SK-N-SH treated with all-trans-retinoic acid at 6 μM for 48 hours (cell line): ENCODE results near the gene LY86.

ENCODE experiments used
- ATAC-seq: fragments of 200-7000 bp; cut with Tn5 transposase; 3 replicates; pipeline ENCODE4 v1.9.1; 2020; ENCODE audit warnings: mild to moderate bottlenecking, moderate library complexity
- ARNTL ChIP-seq: fragments of 450-650 bp; formaldehyde crosslinking; IDR thresholded peaks from 2 replicates; pipeline ENCODE4 v1.5.0; 2020; ENCODE audit warnings: low read depth, mild to moderate bottlenecking, moderate library complexity, borderline replicate concordance
- BACH2 ChIP-seq: fragments of 250-450 bp; sonication (Bioruptor Pico); IDR thresholded peaks from 2 replicates; pipeline ENCODE4 v1.9.0; 2021; ENCODE audit warnings: mild to moderate bottlenecking, borderline replicate concordance
- ESRRG ChIP-seq: fragments of 250-450 bp; sonication (Bioruptor Pico); IDR thresholded peaks from 2 replicates; pipeline ENCODE4 v1.6.1; 2021; ENCODE audit warnings: mild to moderate bottlenecking
- GLIS3 ChIP-seq: fragments of 250-450 bp; sonication (Bioruptor Pico); IDR thresholded peaks from 2 replicates; pipeline ENCODE4 v1.5.0; 2020; ENCODE audit warnings: mild to moderate bottlenecking, moderate library complexity
- OSR1 ChIP-seq: fragments of 250-450 bp; sonication (Bioruptor Pico); IDR thresholded peaks from 2 replicates; pipeline ENCODE4 v1.8.0; 2022; ENCODE audit warnings: moderate library complexity, mild to moderate bottlenecking, inconsistent platforms
- PPARA ChIP-seq: fragments of 250-450 bp; sonication (Bioruptor Pico); IDR thresholded peaks from 2 replicates; pipeline ENCODE4 v1.5.0; 2020; ENCODE audit warnings: mild to moderate bottlenecking, borderline replicate concordance
- RARB ChIP-seq: fragments of 250-450 bp; sonication (Bioruptor Pico); IDR thresholded peaks from 2 replicates; pipeline ENCODE4 v1.8.0; 2021; ENCODE audit warnings: mild to moderate bottlenecking, moderate library complexity
- SNAI2 ChIP-seq: fragments of 250-450 bp; sonication (Bioruptor Pico); IDR thresholded peaks from 2 replicates; pipeline ENCODE4 v1.5.0; 2020; ENCODE audit warnings: mild to moderate bottlenecking, moderate library complexity
- TCF4 ChIP-seq: fragments of 250-450 bp; sonication (Bioruptor Pico); IDR thresholded peaks from 2 replicates; pipeline ENCODE4 v1.8.0; 2021; ENCODE audit warnings: mild to moderate bottlenecking, moderate library complexity, borderline replicate concordance
- TOX ChIP-seq: fragments of 250-450 bp; sonication (Bioruptor Pico); IDR thresholded peaks from 2 replicates; pipeline ENCODE4 v1.8.0; 2021; ENCODE audit warnings: mild to moderate bottlenecking, moderate library complexity, borderline replicate concordance
- ZC3H10 ChIP-seq: fragments of 250-450 bp; sonication (Bioruptor Pico); IDR thresholded peaks from 2 replicates; pipeline ENCODE4 v1.5.1; 2021; ENCODE audit warnings: mild to moderate bottlenecking, moderate library complexity
- ZFP3 ChIP-seq: fragments of 250-450 bp; sonication (Bioruptor Pico); IDR thresholded peaks from 2 replicates; pipeline ENCODE4 v1.5.0; 2020; ENCODE audit warnings: mild to moderate bottlenecking, moderate library complexity
- ZFP30 ChIP-seq: fragments of 450-650 bp; formaldehyde crosslinking; IDR thresholded peaks from 2 replicates; pipeline ENCODE4 v1.5.0; 2022; ENCODE audit warnings: mild to moderate bottlenecking, moderate library complexity
- ZNF565 ChIP-seq: fragments of 450-650 bp; formaldehyde crosslinking; conservative IDR thresholded peaks from 2 replicates; pipeline ENCODE4 v1.5.0; 2020; ENCODE audit warnings: low read depth, mild to moderate bottlenecking, moderate library complexity
- ZNF70 ChIP-seq: fragments of 450-650 bp; formaldehyde crosslinking; IDR thresholded peaks from 2 replicates; pipeline ENCODE4 v1.5.0; 2020; ENCODE audit warnings: mild to moderate bottlenecking, moderate library complexity
- ZNF8 ChIP-seq: fragments of 450-650 bp; formaldehyde crosslinking; IDR thresholded peaks from 2 replicates; pipeline ENCODE4 v1.5.0; 2020; ENCODE audit warnings: mild to moderate bottlenecking, moderate library complexity
- TF ChIP-seq, protein P1 (sequence below): fragments of 250-450 bp; sonication (Bioruptor Pico); IDR thresholded peaks from 2 replicates; pipeline ENCODE4 v1.5.1; 2020; ENCODE audit warnings: low read depth, mild to moderate bottlenecking, moderate library complexity
- TF ChIP-seq, protein P2 (sequence below): fragments of 250-450 bp; sonication (Bioruptor Pico); IDR thresholded peaks from 2 replicates; pipeline ENCODE4 v1.5.0; 2020; ENCODE audit warnings: mild to moderate bottlenecking, moderate library complexity
- TF ChIP-seq, protein P3 (sequence below): fragments of 250-450 bp; sonication (Bioruptor Pico); IDR thresholded peaks from 2 replicates; pipeline ENCODE4 v1.5.1; 2021; ENCODE audit warnings: mild to moderate bottlenecking, moderate library complexity
- TF ChIP-seq, protein P4 (sequence below): fragments of 250-450 bp; sonication (Bioruptor Pico); IDR thresholded peaks from 2 replicates; pipeline ENCODE4 v1.8.0; 2020; ENCODE audit warnings: mild to moderate bottlenecking, moderate library complexity, borderline replicate concordance
- TF ChIP-seq, protein P5 (sequence below): fragments of 250-450 bp; sonication (Bioruptor Pico); IDR thresholded peaks from 2 replicates; pipeline ENCODE4 v1.8.0; 2021; ENCODE audit warnings: low read depth, mild to moderate bottlenecking, moderate library complexity, borderline replicate concordance

Gene LY86

DNA sequence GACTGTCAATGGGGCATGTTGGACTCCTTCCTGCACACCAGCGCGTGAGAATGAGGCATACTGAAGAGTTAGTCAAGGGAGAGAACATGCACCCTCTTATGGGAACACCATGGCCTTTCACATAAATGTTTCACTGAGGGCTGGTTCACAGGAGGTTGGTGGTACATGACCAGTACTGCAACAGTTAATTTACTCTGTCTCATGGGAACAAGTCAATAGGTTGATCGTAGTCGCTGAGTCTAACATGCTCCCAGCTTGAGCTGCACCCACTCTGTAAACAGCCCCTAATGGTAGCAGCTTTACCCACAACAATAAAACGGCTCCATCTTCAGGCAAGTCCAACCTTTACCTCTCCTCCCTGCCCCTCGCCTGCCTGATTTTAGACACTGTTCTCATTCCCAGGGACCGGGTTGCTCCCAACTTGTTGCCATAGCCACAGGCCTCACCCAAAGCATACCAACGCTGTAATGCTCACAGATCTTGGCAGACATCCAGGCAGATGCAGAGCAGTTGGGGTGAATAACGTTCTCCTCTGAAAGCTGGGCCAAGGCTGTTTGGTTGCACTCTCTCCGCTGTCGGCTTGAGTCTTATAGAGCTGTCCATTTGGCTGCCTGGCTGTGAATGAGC, 111.3 kb downstream of the LY86 start (continued):
- no peak for TF ChIP-seq RARB (CRISPR knock-in tag)
- TF ChIP-seq, protein P1, sequence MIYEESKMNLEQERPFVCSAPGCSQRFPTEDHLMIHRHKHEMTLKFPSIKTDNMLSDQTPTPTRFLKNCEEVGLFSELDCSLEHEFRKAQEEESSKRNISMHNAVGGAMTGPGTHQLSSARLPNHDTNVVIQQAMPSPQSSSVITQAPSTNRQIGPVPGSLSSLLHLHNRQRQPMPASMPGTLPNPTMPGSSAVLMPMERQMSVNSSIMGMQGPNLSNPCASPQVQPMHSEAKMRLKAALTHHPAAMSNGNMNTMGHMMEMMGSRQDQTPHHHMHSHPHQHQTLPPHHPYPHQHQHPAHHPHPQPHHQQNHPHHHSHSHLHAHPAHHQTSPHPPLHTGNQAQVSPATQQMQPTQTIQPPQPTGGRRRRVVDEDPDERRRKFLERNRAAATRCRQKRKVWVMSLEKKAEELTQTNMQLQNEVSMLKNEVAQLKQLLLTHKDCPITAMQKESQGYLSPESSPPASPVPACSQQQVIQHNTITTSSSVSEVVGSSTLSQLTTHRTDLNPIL (CRISPR knock-in tag), result no peak

DNA sequence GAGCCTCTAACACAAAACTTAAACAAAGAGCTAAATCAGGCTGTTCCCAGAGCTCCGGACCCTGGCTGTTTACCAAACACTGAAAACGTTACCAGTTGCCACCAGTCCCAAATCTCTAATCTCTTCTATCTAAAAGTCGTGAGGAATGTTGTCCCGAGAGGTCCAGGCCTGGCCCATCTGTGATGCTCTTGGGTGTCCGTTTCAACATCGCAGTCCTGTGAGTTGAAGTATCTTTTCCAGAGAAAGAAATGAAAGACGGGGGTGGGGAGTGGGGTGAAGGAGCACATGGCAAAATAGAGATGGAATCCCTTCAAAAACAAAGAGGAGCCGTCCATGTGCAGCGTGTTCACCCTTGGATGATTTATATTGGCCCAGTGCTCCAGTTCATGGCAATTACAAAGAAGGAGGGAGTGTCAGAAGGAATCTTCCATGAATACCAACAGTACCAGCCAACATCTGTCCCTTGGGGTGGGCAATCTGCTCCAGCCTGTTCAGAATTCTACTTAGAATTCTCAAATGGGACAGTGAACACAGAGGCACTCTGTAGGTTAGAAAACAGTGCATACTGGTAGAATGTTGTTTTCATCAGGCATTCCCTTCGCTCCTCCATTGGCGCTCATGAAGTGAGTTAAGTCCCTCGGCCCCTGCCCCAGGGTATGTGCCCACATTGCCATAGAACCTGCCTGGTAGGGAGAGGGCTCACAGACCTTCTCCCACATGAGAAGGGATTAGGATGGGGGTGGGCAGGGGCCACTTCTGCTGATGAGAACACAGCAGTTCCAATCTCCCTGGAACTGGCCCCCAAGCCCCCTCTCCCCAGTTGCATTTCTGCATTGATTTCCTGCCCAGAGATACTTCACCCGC, 112.1 kb downstream of the LY86 start:
- TF ChIP-seq ZFP3 (no peak), ZNF565 (no peak), ZC3H10 (CRISPR knock-in tag) (no peak), PPARA (CRISPR knock-in tag) (no peak), ESRRG (no peak), TCF4 (CRISPR knock-in tag) (no peak), SNAI2 (CRISPR knock-in tag) (no peak), ZFP30 (no peak), RARB (CRISPR knock-in tag) (no peak), BACH2 (CRISPR knock-in tag) (no peak), ARNTL (CRISPR knock-in tag) (no peak), OSR1 (CRISPR knock-in tag) (no peak), ZNF8 (CRISPR knock-in tag) (no peak), ZNF70 (CRISPR knock-in tag) (no peak), GLIS3 (no peak), TOX (no peak)
- TF ChIP-seq, protein P2, sequence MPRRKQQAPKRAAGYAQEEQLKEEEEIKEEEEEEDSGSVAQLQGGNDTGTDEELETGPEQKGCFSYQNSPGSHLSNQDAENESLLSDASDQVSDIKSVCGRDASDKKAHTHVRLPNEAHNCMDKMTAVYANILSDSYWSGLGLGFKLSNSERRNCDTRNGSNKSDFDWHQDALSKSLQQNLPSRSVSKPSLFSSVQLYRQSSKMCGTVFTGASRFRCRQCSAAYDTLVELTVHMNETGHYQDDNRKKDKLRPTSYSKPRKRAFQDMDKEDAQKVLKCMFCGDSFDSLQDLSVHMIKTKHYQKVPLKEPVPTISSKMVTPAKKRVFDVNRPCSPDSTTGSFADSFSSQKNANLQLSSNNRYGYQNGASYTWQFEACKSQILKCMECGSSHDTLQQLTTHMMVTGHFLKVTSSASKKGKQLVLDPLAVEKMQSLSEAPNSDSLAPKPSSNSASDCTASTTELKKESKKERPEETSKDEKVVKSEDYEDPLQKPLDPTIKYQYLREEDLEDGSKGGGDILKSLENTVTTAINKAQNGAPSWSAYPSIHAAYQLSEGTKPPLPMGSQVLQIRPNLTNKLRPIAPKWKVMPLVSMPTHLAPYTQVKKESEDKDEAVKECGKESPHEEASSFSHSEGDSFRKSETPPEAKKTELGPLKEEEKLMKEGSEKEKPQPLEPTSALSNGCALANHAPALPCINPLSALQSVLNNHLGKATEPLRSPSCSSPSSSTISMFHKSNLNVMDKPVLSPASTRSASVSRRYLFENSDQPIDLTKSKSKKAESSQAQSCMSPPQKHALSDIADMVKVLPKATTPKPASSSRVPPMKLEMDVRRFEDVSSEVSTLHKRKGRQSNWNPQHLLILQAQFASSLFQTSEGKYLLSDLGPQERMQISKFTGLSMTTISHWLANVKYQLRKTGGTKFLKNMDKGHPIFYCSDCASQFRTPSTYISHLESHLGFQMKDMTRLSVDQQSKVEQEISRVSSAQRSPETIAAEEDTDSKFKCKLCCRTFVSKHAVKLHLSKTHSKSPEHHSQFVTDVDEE (CRISPR knock-in tag), result no peak
- TF ChIP-seq, protein P3, sequence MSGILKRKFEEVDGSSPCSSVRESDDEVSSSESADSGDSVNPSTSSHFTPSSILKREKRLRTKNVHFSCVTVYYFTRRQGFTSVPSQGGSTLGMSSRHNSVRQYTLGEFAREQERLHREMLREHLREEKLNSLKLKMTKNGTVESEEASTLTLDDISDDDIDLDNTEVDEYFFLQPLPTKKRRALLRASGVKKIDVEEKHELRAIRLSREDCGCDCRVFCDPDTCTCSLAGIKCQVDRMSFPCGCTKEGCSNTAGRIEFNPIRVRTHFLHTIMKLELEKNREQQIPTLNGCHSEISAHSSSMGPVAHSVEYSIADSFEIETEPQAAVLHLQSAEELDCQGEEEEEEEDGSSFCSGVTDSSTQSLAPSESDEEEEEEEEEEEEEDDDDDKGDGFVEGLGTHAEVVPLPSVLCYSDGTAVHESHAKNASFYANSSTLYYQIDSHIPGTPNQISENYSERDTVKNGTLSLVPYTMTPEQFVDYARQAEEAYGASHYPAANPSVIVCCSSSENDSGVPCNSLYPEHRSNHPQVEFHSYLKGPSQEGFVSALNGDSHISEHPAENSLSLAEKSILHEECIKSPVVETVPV (CRISPR knock-in tag), result no peak
- TF ChIP-seq, protein P4, sequence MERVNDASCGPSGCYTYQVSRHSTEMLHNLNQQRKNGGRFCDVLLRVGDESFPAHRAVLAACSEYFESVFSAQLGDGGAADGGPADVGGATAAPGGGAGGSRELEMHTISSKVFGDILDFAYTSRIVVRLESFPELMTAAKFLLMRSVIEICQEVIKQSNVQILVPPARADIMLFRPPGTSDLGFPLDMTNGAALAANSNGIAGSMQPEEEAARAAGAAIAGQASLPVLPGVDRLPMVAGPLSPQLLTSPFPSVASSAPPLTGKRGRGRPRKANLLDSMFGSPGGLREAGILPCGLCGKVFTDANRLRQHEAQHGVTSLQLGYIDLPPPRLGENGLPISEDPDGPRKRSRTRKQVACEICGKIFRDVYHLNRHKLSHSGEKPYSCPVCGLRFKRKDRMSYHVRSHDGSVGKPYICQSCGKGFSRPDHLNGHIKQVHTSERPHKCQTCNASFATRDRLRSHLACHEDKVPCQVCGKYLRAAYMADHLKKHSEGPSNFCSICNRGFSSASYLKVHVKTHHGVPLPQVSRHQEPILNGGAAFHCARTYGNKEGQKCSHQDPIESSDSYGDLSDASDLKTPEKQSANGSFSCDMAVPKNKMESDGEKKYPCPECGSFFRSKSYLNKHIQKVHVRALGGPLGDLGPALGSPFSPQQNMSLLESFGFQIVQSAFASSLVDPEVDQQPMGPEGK (CRISPR knock-in tag), result no peak
- TF ChIP-seq, protein P5, sequence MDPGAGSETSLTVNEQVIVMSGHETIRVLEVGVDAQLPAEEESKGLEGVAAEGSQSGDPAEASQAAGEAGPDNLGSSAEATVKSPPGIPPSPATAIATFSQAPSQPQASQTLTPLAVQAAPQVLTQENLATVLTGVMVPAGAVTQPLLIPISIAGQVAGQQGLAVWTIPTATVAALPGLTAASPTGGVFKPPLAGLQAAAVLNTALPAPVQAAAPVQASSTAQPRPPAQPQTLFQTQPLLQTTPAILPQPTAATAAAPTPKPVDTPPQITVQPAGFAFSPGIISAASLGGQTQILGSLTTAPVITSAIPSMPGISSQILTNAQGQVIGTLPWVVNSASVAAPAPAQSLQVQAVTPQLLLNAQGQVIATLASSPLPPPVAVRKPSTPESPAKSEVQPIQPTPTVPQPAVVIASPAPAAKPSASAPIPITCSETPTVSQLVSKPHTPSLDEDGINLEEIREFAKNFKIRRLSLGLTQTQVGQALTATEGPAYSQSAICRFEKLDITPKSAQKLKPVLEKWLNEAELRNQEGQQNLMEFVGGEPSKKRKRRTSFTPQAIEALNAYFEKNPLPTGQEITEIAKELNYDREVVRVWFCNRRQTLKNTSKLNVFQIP (CRISPR knock-in tag), result no peak
- no peak for ATAC-seq

DNA sequence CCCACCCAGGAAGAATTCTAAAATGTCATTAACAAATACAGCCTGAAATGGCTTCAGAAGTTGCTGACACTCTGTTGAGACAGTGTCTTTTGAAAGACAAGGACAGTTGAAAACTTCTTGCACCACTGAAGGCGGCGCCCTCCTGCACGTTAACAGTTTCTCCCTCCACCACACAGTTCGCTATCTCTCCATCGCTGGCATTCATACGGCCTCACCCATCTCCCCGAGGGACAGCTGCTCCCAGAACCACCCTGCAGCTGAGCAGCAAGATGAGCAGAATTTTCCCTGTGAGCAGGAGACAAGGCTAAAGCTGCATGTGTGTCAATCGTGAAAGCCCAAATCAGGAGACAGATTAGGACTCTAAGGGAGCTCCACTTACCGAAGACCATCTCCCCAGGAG, 113.3 kb downstream of the LY86 start:
- no peak for ATAC-seq
- no peak for TF ChIP-seq ZNF70 (CRISPR knock-in tag)
